HG03378 (cell line): Measurements from ENCODE around the gene FMC1.
A peak's percentile ranks its signal among the peaks of the same experiment; 100 is the strongest.
"Not testable (repeated sequence)": the region's sequence is repeated elsewhere in the genome, so short reads cannot be mapped to it uniquely, and the experiment has no call there.

Experiments used
- ATAC-seq: cut with Tn5 transposase; IDR thresholded peaks from one replicate; pipeline ENCODE4 v1.9.1; 2021; ENCODE audit warnings: mild to moderate bottlenecking, moderate library complexity; ENCODE audit not compliant: unreplicated experiment

The FMC1 gene, protein sequence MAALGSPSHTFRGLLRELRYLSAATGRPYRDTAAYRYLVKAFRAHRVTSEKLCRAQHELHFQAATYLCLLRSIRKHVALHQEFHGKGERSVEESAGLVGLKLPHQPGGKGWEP

GRCh38 chr7:139341058-139341775 lies at the start of gene FMC1:
Gene FMC1, plus strand, starts transcription at chr7:139341337. Its CDS starts 48 bp downstream, at chr7:139341385.
- ATAC-seq: peak; percentile 39

DNA sequence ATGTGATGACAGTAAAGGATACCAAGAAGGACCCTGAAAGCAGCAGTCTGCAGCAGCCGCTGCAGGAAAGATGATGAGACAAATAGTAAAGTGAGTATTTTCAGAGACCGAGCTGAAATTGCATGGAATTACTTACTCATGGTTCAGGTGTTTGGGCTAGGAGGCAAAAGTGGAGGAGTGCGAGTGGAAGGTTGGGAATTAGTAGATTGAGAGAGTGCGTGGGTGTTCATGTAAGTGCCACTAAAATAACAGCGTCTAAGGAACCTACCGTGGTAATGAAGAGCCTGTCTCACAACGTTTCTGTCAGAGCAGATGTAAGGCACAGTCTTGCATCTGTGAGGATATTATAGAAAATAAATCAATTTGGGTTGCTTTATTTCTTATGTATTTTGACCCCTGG lies 48.3 kb upstream of the FMC1 start:
- no peak for ATAC-seq

DNA sequence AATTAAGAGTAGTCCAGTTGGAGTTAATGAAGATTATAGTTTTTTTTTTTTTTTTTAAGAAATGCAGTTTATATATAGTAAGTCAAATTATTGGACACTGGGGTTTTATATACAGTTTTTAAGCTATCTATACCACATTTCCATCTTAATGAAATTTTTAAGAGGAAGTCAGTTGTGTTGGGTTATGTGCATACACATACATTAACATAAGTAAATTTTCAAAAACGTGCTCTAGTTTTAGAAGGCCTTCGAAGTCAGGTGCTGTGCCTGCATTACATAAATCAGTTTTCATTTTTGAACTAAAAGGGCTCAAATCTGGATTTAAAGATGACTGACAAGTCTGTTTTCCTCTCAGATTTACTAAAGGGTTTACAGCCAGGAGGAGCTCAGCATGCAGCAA lies 47.6 kb upstream of the FMC1 start:
- ATAC-seq: no peak

- no peak for ATAC-seq
Observed at GRCh38 chr7:139294241-139294640, 46.9 kb upstream of the FMC1 start.

DNA sequence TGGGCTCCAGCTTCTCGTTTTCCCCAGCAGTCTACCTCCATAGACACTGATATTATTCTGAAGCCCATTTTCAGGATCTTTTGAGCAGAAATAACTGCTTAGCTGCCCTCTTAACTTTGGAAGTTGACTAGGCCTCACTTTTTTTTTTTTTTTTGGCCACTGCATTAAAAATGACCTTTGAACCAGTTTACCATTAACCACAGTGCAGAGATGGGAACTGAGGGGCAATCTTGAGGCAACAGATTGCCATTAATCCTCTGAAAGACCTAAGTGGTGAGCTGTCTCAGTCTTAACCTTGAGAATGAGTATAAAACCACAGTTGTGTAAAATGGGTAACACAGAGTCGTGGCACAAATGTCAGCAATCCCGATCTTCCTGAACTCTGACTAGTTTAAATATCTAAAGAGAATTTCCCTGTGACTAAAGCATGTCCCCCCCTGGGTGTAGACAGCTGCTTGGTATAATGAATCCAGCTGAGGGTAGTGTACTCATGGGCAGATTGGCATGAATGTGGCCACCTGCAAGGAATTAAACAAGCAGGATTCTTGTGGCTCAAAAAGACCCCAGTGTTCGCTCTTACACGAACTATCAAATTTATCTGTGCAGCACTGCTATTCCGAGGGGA lies 46.1 kb upstream of the FMC1 start:
- ATAC-seq: no peak

GRCh38 chr7:139297795-139298194 lies 43.3 kb upstream of the FMC1 start:
- no peak for ATAC-seq

DNA sequence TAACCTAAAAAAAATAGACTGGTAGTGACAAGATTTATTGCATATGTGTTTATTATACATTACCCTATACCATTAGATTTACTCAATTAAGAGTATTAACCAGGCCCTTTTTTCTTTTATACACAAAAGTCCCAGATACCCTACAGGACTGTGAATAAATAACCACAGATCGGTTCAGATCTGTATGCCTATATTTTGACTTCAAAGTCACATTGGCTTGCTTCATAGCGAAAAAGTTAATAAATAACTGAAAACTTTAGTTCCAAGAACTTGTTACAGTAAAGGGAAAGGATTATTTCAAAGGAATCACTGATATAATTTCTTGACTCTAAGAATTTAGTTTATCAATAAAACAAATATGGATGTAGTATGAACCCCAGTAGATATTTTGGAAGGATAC lies 41.8 kb upstream of the FMC1 start:
- ATAC-seq: no peak

GRCh38 chr7:139300390-139300789 lies 40.7 kb upstream of the FMC1 start:
- ATAC-seq: no peak

- ATAC-seq: no peak
Observed at GRCh38 chr7:139304517-139304916, 36.6 kb upstream of the FMC1 start.

- ATAC-seq: no peak
Observed at GRCh38 chr7:139317939-139318505, 23.1 kb upstream of the FMC1 start.

DNA sequence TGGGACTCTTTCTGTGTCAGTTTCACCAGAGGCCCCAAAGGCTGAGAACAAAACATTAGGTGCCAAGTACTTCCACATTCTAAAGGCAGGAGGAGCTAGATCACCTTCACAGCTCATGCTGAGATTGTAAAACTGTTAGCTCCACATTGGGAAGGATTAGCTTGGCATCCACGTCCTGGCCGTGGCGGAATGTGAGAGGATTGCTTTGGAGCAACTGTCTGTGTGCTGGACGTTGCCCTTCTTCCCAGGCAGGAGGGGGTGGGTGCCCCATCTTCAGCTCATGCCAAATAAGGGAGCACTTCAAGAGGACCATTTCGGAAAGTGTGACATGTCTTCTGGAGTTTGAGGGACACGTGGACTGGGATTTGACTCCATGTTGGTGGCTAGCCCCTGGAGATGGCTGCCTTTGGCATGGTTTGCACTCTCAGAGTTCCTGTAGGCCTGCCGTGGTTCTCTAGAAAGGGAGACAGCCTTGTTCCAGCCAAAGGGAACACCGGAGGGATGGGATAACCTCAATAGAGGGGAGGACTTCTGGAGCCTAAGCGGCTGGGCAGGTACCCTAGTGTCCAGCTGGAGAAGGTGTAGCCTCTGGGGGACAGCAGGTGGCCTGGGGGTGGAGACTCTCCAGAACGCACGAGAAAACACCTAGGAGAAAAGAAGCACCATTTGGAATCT lies 19.9 kb upstream of the FMC1 start:
- no peak for ATAC-seq

GRCh38 chr7:139324709-139325108 lies 16.4 kb upstream of the FMC1 start:
- ATAC-seq: not testable (repeated sequence)

GRCh38 chr7:139328375-139328774 lies 12.8 kb upstream of the FMC1 start:
- no peak for ATAC-seq

DNA sequence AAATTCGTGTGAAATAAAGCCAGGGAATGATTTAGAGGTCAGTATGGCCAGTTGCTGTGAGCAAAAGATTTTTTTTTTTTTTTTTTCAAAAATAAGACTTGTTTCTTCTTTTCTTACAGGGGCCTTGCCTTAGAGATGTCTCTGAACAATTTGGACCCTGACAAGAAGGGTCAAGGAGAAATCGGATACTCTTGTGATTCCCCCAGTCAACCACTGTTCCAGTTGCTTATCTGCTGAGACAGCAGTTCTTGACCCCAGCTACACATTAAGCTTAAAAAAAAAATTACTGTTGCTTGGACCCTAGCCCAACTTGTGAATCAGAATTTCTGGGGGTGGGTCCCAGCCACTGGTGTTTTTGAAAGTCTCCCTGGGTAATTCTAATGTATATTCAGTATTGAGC lies 12.0 kb upstream of the FMC1 start:
- ATAC-seq: no peak

DNA sequence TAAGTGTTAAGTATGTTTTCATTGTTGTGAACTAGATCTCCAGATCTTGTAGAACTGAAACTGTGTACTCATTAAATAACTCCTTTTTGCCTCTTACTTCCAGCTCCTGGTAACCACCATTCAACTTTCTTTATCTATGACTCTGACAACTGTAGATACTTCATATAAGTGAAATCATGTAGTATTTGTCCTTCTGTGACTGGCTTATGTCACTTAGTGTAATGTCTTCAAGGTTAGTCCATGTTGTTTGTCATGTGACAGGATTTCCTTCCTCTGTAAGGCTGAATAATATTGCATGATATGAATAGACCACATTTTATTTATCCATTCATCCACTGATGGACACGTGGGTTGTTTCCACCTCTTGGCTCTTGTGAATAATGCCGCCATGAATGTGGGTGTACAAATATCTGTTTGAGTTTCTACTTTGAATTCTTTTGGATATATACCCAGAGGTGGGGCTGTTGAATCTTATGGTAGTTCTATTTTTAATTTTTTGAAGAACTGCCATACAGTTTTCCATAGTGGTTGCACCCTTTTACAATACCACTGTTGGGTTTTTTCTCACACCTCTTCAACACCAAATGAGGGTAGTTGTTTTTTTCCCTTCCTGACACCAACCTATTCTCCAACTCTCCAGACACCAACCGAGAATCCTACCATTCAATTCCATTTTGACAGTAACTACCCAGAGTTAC lies 10.7 kb upstream of the FMC1 start:
- ATAC-seq: no peak

- ATAC-seq: no peak
Observed at GRCh38 chr7:139332697-139333359, 8.3 kb upstream of the FMC1 start.

GRCh38 chr7:139333443-139333842 lies 7.7 kb upstream of the FMC1 start:
- not testable (repeated sequence) for ATAC-seq

DNA sequence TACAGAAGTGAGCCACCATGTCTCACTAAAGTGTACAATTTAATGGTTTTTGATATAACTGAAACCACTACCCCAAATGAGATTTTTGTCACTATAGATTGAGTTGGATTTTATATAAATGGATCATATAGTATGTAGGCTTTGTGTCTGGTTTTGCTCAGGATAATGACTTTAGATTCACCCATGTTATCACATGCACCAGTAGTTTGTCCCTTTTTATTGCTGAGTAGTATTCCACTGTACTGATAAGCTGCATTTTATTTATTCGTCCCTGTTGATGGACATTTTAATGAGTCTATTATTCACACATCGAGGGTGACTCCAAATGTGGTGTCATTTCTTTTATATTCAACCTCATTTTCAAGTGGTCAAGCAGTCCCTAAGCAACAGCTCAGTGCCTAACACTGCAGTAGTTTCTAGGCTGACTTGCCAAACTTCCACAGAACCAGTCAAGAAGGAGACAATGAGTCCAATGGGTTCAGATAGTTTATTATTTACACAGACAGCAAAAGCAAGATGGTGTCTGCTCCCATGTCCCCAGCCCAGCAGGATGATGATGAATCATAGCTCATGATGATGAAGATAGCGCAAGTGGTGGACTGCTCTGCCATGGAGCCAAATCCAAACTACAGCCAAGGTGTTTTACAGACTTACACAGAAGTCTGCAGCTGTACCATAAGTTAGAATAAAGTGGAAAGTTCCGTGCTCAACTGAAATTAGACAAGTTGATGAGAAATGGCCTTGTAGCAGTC lies 6.6 kb upstream of the FMC1 start:
- ATAC-seq: no peak

DNA sequence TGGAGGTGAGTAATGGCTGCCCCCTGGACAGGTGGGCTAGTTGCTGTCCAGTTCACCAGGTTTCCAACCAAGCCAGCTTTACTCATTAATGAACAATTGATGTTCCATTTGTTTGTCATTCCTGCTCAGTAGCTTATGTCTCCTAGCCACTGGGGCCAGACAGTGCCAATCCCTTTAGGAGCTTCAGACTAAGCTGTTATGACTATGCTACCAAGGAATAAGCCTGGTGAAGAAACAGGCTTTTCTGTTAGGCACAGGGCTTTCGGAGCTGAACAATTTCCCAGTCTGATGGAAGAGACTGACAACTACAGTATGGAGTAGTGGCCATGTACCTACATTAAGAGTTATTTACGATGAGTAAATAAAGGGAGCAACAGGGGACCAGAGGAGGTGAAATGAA lies 2.1 kb upstream of the FMC1 start:
- no peak for ATAC-seq

- ATAC-seq: no peak
Observed at GRCh38 chr7:139339698-139340036, 1.5 kb upstream of the FMC1 start.
